Liver (tissue), 3 donors: Measurements from ENCODE around the gene SCUBE1.

ENCODE experiments used
- RXRA ChIP-seq, 2 donors: IDR thresholded peaks; 2 replicates each; pipeline ENCODE4 v1.6.1; 2017 to 2018; ENCODE audit warnings: antibody characterized with exemption in 2 of 2, mild to moderate bottlenecking in 1 of 2
- TAF1 ChIP-seq: conservative IDR thresholded peaks from 2 replicates; pipeline ENCODE4 v1.6.1; 2016; ENCODE audit warnings: antibody characterized with exemption, mild to moderate bottlenecking
- TF ChIP-seq, protein P1 (sequence below): IDR thresholded peaks from 2 replicates; pipeline ENCODE4 v1.6.1; 2016; ENCODE audit warnings: antibody characterized with exemption
- TF ChIP-seq, protein P2 (sequence below): fragments of 150-350 bp; IDR thresholded peaks from 2 replicates; pipeline ENCODE4 v1.5.1; 2017; ENCODE audit warnings: improper control_type of control experiment, low read depth, low read length; ENCODE audit not compliant: missing input control
- TF ChIP-seq, protein P3 (sequence below): IDR thresholded peaks from 2 replicates; pipeline ENCODE4 v1.6.1; 2016; ENCODE audit warnings: antibody characterized with exemption, mild to moderate bottlenecking
- donor health status: healthy.
- donor health status: healthy.

DNA sequence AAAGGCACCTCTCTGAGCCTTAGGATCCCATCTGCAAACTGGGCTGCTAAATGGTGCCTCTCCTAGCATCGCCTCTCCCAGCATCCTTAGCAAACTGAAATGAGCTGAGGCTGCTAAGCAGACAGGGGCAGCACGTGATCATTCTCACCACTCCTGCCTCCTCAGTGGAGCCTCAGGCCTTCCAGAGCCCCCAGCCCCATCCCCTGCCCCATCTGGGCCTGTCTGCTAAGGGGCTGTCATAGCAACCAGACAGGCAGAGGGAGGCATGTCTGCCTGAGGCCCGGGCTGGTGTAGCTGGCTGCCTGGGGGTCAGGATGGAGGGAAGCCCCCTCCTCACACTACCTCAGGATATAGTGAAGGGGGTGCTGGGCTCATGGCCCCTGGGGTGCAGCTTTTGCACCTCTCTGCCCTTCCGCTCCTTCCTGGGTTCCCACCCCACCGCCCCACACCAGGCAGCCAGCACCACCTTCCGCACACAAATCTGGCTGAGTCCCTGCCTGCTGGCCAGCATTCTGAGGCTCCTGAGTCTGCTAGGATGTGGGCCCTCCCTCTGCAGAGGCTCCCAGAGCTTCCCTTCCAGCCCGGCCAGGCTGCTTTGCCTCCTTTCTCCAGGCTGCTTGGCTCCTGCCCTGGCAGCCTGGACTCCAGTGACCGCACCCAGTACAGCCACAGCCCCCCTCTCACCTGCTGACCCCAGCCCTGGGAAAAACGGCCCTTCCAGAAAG is 108.7 kb downstream of the SCUBE1 start:
- TF ChIP-seq, protein P1, sequence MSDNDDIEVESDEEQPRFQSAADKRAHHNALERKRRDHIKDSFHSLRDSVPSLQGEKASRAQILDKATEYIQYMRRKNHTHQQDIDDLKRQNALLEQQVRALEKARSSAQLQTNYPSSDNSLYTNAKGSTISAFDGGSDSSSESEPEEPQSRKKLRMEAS = no peak
- TF ChIP-seq, protein P2, sequence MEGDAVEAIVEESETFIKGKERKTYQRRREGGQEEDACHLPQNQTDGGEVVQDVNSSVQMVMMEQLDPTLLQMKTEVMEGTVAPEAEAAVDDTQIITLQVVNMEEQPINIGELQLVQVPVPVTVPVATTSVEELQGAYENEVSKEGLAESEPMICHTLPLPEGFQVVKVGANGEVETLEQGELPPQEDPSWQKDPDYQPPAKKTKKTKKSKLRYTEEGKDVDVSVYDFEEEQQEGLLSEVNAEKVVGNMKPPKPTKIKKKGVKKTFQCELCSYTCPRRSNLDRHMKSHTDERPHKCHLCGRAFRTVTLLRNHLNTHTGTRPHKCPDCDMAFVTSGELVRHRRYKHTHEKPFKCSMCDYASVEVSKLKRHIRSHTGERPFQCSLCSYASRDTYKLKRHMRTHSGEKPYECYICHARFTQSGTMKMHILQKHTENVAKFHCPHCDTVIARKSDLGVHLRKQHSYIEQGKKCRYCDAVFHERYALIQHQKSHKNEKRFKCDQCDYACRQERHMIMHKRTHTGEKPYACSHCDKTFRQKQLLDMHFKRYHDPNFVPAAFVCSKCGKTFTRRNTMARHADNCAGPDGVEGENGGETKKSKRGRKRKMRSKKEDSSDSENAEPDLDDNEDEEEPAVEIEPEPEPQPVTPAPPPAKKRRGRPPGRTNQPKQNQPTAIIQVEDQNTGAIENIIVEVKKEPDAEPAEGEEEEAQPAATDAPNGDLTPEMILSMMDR = no peak
- TF ChIP-seq TAF1 (no peak), RXRA (IDR thresholded peaks at IDR 0.05) (no peak)
- TF ChIP-seq, protein P3, sequence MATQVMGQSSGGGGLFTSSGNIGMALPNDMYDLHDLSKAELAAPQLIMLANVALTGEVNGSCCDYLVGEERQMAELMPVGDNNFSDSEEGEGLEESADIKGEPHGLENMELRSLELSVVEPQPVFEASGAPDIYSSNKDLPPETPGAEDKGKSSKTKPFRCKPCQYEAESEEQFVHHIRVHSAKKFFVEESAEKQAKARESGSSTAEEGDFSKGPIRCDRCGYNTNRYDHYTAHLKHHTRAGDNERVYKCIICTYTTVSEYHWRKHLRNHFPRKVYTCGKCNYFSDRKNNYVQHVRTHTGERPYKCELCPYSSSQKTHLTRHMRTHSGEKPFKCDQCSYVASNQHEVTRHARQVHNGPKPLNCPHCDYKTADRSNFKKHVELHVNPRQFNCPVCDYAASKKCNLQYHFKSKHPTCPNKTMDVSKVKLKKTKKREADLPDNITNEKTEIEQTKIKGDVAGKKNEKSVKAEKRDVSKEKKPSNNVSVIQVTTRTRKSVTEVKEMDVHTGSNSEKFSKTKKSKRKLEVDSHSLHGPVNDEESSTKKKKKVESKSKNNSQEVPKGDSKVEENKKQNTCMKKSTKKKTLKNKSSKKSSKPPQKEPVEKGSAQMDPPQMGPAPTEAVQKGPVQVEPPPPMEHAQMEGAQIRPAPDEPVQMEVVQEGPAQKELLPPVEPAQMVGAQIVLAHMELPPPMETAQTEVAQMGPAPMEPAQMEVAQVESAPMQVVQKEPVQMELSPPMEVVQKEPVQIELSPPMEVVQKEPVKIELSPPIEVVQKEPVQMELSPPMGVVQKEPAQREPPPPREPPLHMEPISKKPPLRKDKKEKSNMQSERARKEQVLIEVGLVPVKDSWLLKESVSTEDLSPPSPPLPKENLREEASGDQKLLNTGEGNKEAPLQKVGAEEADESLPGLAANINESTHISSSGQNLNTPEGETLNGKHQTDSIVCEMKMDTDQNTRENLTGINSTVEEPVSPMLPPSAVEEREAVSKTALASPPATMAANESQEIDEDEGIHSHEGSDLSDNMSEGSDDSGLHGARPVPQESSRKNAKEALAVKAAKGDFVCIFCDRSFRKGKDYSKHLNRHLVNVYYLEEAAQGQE = no peak
